Endometrial microvascular endothelial cells (primary cell): ENCODE data around the gene ERFL. TPM values are rescaled to one million over a fixed set of nuclear protein-coding genes. Genes with fewer than 3 reads are reported as not detected.
"Not testable (repeated sequence)": the region's sequence is repeated elsewhere in the genome, so short reads cannot be mapped to it uniquely, and the experiment has no call there.

ENCODE experiments used
- in situ Hi-C: cut with HindIII; loops from 2 replicates; pipeline ENCODE4 v1.10.0; 2017; ENCODE audit warnings: low sequenced_read_pairs, low pct_unique_long_range_greater_than_20kb; ENCODE audit errors: inconsistent ontology term
- total RNA-seq: library from RNA; depleted of rRNA; stranded (reverse); fragments of >200 nt; gene quantifications from one replicate; pipeline ENCODE4 v1.2.3, GENCODE V29; 2015; ENCODE audit errors: inconsistent ontology term

The ERFL gene
- total RNA-seq, 1 donor from 2014 or later, result not detected

DNA sequence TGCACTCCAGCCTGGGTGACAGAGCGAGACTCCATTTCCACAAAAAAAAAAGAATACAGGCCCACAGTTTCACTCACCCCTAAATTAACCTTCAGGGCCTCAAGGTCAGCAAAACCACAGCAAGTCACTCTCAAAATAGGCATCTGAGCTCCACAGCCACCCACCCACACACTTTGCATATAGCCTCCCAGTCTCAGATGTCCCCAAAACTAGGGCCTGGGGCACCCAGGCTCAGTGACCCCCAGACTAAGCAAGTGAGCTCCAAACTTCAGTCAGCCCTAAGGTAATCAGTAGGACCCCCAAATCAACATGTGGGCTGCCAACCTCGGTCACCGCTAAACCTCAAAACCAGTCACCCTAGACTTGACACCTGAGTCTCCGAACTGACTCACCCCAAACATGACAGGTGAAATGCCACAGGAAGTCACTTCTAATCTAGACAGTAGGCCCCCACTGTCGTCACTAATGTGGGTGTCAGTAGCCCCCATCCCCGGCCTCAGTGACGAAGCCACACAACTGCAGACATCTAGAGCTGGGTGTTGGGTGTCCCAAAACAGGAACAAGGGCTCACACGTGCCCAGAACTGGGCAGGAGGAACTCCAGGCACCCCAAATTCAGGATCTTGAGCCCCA lies 17.0 kb upstream of the ERFL start:
- in situ Hi-C loops, result no loop called here

DNA sequence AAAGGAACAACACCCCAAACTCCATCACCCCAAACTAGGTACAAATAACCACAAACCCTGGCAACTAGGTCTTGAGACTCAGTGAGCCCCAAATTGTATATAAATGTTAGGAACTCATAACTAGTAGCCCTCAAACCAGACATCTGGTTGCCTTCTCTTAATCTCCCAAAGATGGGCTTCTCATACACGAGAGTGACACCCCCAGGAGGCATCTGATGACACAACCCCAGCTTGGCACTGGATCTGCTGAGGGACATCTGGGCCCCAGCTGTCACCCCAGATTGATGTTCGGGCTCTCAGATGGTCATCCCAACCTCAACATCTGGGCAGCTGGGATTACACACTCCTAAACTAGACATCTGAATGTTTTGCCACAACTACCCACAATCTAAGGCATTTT lies 16.1 kb upstream of the ERFL start:
- in situ Hi-C loops, result no loop called here

DNA sequence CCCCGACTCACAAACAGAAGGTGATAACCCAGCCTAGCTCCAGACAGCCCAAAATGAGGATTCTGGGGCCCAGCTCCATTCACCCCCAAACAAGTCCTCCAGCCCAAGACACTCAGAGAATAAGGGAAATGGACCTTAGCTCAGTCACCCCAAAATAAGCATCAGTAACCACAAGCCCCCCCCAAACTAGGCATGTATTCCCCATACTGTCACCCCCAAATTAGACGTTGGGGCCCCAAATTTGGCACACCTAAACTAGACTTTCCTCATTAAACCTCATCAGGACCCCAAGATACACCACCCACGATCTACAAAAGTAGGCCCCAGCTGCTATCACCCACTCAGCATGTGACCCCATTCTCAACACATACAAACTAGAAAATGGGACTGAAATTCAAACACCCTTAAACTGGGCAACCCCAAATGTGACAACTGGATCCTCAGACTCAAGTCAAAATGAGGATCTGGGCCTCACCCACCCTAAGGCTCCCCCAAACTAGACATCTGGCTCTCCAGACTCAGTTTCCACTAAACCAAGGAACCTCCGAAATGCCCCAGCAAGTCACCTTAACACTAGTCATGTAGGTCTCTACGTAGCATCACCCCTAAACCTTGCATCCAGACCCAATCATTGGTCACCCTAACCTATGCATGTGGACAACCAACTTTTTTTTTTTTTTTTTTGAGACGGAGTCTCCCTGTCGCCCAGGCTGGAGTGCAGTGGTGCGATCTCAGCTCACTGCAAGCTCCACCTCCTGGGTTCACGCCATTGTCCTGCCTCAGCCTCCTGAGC lies 13.4 kb upstream of the ERFL start:
- in situ Hi-C loops, result no loop called here

DNA sequence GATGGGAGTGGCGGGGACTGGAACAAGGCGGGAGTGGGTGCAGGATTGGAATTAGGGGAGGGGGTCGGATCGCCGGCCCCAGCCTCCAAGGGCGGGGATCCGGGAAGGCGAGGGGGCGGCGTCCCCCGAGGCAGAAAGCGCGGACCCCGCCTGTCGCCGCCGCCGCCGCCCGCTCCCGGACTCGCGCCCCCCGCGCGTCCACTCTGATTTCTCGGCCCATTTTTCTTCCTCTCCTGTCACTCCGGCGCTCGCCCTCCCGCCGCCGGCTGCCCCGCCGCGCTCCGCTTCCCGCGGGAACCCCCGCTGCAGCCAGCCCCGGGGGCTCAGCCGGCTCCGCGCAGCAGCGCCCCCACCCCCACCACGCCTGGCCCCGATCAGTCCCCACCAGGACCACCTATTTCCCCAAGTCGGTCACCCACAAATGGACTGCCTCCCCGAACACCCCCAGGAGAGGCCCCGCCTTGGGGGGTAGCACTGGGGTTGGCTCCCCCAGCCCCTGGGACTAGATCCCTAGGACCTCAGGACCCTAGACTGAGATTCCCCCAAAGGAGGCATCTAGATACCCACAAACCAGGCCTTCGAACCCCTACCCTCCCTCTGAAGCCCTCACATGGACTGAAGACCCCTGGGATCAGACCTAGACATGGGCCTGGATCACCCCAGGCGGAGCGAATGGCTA lies 12.6 kb upstream of the ERFL start:
- in situ Hi-C loops, result no loop called here

DNA sequence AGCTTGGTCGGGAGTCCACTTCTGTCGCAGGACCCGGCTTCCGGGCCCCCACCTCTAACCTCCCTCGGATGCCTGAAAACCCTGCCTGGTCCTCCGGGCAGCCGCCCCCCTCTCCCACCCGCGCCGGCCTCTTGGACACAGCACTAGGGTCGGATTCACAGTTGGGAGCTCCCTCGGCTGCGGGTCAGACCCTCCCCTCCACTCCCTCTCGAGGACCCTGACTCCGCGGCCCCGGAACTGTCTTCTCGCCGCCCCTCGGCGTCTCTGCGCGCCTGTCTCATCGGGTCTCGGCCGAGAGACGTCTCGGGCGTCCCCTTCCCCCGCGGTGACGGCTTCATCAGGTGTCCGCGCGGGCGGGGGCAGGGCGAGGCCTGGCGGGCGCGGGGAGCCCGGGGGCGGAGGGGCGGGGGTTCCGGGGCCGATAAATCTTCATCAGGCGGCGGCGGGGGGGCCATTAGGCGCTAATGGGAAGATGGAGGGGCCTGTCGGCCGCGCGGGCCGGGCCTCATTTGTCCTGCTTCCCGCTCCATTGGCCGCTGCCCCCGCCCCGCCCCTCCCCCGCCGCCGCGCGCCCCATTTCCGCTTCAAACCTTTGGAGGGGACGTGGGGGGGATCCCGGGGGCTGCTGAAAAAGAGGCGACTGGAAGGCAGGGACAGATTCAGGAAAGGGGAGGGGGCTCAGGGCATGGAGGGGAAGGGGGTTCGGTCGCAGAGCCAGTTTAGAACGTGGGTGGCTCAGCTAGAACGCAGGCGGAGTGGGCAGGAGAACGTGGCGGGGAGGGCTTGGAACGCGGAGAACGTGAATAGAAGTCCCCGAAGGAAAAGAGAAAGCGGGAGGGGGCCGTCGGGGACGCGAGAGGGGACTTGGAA lies 11.8 kb upstream of the ERFL start:
- in situ Hi-C loops, result no loop called here

DNA sequence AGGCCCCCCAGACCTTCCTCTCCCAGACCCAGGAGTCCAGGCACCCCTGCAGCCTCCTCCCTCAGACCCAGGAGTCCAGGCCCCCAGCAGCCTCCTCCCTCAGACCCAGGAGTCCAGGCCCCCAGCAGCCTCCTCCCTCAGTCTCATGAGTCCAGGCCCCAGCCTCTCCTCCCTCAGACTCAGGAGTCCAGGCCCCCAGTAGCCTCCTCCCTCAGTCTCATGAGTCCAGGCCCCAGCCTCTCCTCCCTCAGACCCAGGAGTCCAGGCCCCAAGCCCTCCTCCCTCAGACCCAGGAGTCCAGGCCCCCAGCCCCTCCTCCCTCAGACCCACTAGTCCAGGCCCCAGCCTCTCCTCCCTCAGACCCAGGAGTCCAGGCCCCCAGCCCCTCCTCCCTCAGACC lies 11.0 kb upstream of the ERFL start:
- in situ Hi-C loops, result not testable (repeated sequence)

DNA sequence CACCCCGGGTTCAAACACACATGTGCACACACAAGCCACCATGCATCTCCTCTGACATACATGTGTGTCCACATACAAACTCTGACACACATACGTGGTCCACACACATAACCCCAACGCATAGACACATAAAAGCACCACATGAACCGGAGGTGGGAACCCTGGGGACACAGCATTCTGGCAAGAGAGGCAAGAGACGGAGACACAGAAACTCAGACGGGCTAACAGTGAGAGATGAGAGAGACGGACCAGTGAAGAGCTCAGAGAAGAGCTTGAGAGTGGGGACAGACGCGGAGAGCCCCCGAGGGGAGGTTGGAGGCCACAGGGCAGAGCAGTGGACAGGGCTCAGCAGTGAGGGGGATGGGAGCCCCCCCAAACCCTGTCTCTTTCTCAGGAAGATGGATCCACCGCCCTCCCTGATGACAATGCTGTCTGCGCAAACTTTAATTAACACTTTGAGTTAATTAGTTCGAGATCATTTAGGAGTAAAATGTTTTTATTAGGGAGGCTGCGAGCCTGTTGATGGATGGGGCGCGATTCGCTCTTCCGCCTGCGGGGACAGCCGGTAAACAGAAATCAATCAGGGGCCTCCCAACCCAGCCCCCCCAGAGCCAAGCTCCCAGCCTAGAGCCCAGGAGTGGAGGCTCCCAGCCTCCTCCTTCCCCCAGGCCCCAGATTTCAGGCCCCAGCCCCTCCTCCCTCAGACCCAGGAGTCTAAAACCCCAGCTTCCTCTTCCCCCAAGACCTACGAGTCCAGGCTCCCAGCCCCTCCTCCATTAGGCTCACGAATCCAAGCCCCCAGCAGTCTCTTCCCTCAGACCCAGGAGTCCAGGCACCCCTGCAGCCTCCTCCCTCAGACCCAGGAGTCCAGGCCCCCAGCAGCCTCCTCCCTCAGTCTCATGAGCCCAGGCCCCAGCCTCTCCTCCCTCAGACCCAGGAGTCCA lies 9.5 kb upstream of the ERFL start:
- in situ Hi-C loops, result no loop called here

DNA sequence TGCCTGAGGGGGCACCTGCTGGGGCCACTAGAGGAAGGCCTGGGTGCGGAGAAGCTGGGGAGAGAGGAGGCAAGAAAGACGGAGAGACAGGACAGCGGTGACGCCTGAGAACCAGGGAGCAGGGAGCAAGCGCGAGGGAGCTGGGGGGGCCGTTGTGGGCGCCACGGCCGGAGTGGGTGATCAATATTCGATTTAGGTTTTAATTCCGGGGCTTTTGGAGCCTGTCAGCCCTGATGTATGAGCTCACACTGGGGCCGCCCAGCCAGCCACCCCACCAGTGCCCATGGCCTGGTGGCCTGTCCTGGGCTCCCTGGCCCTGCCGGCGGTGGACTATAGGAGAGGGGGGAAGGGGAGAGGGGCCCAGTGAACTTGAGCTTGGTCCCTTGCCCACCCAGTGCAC lies 8.7 kb upstream of the ERFL start:
- in situ Hi-C loops, result no loop called here

DNA sequence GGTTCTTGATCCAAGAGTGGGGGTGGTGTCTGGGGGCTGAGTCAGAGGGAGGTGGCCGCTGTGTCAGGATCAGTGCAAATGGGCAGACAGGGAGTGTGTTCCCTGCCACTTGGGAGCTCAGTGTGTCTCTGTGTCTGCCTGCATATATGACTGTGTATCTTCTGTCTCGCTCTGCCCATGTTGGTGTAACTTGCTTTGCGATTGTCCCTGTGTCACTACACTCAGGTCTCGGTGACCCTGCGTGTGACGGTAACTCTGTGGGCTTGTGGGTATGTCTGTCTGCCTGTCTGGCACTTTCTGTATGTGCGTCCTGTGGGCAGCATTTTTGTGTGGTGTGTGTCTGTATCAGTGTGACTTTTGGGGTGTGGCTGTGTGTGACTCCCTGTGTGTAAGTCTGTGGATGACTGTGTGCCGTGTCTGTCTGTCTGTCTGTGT lies 8.2 kb upstream of the ERFL start:
- in situ Hi-C loops, result no loop called here

DNA sequence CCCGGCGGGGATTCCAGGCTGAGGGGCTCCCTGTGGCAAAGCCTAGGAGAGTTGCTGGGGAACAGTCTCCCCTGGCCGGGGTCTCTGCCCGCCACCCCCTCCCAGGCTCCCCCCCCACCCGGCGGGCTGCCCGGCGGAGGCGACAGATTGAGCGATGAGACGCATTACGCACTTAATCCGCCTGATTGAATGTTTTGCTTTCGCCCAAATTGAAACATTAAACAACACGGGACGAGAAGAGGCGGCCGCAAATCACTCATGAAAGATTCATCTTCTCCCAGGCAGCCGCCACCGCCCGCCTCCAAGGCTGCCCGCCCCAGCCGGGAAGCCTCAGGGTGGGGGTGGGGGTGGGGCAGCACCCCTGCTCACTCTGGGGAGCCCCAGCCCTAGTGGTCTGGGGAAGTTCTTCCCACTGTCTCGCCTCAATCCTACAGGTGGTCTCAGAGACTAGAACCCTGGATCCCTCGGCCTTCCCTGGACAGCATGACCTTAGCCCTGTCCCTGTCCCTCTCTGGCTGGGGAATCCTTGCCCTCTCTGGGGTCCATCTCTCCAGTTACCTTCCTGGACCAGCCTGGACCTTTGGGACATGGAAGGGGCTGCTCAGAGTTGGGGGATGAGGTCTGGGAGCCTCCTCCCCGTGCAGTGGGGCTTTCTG lies 7.6 kb upstream of the ERFL start:
- in situ Hi-C loops, result no loop called here

DNA sequence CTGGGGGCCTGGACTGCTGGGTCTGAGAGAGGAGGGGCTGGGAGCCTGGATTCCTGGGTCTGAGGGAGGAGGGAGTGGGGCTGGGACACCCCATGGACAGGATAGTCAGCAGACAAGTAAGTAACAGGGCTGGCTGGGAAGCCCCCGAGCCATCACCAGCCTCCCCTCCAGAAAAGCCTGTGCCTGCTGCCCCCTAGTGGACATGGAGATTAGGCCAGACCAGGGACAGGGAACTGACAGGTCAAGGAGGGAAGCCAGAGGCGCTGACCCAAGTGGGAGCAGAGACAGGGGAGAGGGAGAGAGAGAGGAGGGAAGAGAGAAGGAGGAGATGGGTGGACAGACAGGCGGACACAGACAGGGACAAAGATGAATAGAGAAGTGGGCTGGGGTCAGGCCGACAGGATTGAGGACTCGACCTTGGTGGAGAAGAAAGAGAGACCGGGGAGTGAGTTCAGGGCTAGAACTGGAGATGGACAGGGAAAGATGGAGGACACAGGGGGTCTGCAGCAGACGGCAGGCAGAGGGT lies 6.7 kb upstream of the ERFL start:
- in situ Hi-C loops, result no loop called here

DNA sequence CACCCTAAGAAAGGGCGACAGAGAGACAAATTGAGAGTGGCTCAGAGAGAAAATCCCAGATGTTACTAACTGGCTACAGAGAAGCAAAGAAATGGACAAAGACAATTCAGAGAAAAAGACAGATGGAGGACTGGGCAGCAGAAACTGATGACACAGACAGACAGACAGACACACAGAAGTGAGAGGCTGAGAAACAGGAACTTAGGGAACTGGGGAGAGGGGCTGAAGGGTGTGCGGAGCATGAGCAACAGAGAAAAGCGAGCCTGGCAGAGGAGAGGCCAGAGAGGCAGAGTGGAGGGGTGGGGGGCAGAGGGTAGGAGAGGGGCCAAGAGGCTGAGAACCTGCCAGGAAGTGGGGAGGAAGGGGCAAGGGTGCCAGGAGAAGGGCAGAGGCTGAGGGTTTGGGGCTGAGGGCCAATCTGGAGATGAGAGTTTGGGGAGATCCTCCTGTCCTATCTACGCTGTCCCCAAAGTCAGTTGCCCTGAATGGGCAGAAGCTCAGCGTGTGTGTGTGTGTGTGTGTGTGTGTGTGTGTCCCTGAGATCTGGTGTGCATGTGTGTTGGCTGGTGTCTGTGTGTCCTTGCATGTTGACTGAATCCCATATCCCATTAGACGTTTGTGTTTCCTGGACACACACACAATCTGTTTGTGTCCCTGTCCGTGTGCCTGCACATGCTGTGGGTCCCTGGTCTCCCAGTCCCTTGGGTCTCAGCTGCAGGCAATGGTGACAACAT lies 5.6 kb upstream of the ERFL start:
- in situ Hi-C loops, result no loop called here

DNA sequence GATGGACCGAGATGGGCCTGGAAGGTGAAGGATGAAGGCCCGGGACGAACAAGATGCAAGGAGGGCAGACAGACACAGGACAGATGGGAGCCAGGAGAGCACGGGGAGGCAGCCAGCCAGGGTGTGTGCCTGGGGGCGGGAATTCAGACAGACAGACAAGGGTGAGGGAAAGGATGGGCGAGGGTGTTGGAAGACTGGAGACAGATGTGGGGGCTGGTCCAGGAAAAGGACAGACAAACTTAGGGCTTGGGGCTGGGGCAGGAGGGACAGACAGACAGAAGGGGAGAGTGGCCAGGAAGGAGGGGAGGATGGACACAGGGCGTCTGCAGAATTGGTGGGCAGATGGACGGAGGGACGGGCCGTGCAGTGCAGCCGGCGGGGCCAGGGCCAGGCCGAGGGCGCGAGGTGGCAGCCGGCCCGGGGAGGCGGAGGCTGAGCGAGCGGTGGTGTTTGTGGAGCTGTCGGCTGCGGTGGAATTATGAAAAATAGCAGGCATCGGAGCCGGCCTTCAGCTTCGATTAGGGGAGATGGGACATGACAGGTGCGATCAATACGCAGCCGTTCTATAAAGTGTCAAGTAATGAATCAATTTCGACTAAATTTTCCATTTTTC lies 4.6 kb upstream of the ERFL start:
- in situ Hi-C loops, result no loop called here

DNA sequence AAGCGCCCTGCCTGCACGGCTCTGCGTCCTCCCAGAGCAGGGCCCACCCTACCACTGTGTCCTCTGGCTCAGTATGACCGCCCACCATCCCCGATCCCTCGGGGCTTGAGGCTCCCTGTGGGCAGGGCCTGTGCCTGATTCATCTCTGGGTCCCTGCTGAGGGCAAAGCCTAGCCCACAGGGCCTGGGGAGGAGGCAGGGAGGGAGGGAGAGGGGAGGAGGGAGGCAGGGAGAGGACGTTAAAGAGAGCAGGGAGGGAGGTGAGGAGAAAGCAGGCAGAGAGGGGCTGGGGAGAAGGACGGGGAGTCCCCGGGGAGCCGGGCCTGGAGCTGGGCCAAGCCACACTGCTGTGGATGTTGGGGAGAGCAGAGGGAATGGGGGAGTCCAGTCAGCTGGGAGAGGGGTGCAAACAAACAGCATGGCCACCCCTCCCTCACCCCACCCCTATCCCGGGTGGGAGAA lies 4.0 kb upstream of the ERFL start:
- in situ Hi-C loops, result no loop called here

DNA sequence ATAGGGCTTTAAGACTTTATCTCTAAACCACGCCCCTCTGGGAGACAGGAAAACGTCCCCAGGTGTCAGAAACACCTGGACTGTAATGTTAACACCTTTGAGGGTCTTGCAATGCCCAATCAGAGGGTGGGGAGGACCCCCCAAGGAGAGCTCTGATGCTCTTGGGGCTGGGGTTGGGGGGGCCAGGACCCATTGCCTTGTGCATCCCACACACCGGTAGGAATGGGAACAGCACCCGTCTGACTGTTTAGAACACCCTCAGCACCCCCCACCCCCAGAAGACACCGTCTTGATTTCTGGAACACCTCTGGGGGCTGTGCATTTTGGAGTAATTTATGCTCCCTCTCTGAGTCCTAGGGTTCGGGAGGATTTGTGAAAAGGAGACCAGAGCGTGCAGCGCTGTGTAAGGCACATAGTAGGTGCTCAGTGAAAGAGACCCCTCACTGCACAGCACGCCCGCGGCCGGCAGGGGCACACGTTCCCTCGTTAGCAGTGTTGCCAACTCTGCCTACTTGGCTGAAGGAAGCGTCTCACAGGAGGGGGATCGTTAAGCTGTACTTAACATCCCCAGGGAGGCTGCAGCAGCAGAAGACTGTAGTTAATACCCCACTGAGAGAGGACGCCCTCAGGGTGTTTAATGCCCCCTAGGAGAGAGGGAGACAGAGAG lies 2.8 kb upstream of the ERFL start:
- in situ Hi-C loops, result no loop called here

DNA sequence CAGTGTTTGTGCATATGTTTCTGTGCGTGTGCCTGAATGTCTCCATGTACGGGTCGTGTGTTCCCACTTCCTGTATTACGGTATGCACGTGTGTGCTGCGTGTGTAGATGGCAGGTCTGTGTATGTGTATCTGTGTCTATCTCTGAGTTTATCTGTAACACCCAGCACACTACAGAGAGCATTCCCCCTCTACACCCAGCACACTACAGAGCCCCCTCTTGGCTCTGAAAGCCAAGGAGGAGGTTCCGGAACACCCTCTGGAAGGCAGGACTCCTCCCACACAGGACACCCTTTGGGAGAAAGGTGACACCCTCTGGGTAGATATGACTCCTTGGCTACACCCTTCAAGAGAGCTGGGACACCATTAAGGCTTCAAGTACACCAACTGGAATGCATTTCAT lies 2.1 kb upstream of the ERFL start:
- in situ Hi-C loops, result no loop called here
